HT-29 (cell line): ENCODE data around the gene SEPTIN1. TPM values are rescaled to one million over a fixed set of nuclear protein-coding genes. Genes with fewer than 3 reads are reported as not detected.

Experiments
- DNase-seq: peaks from one replicate; pipeline ENCODE4 v3.0.0-alpha.2; 2015; ENCODE audit warnings: low spot score
- total RNA-seq: library from RNA; depleted of rRNA; stranded (reverse); fragments of >200 nt; shearing (Covaris generic); gene quantifications from 2 replicates; pipeline ENCODE4 v1.2.3, GENCODE V29; 2014

Gene SEPTIN1
- total RNA-seq, 1 experiment from 2014 or later: not detected

DNA sequence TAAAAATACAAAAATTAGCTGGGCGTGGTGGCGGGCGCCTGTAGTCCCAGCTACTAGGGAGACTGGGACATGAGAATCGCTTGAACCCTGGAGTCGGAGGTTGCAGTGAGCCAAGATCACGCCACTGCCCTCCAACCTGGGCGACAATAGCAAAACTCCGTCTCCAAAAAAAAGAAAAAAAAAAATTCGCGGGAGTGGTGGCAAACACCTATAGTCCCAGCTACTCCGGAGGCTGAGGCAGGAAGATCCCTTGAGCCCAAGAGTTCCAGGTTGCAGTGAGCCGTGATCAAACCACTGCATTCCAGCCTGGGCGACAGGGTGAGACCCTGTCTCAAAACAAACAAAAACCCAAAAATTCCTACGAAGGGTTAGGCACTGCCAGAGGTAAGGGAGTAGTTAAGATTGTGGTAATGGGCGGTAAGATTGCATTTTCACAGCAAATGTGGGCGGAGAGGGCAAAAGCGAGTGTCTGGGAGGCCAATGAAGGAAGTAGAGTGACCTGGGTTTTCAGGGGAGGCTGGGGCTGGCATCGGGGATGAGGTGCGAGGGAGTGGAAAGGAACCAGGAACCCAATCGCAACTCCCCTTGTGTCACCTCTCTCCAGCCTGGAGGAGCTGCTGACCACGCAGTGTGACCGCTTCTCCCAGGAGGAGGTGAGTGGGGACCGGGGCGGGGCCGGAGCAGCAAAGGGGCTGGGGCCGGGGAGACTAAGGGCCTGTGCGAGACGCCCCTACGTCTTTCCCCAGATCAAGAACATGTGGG, 5.1 kb downstream of the SEPTIN1 start:
- no peak for DNase-seq

GRCh38 chr16:30376461-30376902, 5.9 kb downstream of the SEPTIN1 start:
- DNase-seq: no peak

DNA sequence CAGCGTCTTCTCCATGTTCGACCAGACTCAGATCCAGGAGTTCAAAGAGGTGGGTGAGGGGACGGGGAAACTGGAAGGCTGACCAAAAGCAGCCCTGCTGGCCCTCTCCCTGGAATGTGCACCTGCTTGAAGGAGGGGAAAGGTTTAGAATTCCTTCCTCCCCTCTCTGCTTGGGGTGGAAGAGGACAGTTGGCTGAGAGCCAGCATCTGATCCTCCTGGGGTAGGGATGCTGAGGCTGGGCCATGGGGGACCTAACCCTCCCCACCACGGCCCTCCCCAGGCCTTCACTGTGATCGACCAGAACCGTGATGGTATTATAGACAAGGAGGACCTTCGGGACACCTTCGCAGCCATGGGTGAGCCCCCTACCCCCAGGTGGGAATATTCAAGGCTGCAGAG, 6.5 kb downstream of the SEPTIN1 start:
- no peak for DNase-seq

DNA sequence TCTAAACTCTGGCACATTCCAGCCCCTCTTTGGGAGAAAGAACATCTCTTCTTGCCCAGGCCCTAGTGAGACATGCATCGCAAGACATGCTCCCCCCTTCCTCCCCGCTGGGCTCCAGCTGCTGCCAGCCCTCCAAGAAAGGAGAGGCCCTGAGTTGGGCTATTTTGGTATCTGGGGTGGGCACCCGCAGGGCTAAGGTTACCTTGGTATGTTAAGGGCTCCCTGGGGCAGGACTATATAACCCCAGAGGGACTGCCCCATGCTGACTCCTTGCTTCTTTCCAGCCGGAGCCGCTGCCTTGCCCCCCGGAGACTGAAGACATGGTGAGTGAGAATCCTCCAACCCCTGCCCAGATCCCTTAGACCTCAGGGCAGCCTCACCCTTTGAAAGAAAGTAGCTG, 7.8 kb downstream of the SEPTIN1 start, which contains the start of gene MYL11:
Gene MYL11, plus strand, starts transcription at position 265 of the 400 bp plus-strand sequence. Its CDS starts 56 bp downstream, at position 321.
- DNase-seq: no peak

DNA sequence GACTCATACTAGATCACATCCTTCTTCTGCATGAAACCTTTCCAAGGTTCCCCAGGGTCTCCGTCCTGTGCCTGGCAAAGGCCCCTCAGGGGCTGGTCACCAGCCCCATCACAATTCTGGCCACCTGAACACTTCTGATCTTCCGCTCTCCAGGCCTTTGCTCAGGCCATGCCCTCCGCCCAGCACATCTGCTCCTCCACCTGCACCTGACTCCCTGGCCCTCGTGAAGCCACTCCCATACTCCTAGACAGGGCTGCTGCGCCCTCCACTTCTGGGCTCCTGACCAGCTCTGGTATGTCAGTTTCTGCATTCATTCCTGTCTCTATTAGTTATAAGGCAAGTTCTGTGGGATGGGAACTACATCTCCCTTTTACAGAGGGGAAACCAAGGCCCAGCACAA, 9.6 kb downstream of the SEPTIN1 start:
- no peak for DNase-seq

GRCh38 chr16:30372038-30372712, 10.2 kb downstream of the SEPTIN1 start:
- no peak for DNase-seq

DNA sequence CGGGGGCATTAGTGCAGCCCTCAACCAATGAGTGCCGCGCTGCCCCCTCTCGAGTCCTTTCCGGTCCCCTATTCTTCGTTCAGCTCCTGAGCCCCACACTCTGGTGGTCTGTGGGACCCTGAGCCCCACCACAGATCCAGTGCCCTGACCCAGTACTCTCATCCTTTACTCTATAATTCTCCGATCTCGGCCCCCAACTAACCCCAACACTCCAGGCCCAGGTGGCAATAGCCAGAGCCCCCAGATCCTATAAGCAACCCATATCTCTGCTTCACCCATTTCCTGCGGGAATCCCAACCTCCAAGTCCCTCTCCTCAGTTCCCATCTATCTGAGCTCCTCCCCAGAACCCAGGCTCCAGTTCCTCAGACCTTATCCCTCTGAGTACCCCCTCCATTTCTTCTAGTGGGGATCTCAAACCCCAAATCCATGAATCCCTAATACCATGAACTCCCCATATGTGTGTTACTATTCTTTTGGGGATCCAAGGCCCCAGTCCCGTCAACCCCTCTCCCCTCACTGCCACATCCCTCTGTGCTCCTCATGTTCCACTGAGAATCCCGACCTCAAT, 11.0 kb downstream of the SEPTIN1 start:
- DNase-seq: no peak

GRCh38 chr16:30370456-30371247, 11.7 kb downstream of the SEPTIN1 start, which contains the start of gene TBC1D10B:
TBC1D10B (minus strand) TSS chr16:30370494; CDS start chr16:30370183, 311 bp downstream.
- peak; percentile 99 for DNase-seq

DNA sequence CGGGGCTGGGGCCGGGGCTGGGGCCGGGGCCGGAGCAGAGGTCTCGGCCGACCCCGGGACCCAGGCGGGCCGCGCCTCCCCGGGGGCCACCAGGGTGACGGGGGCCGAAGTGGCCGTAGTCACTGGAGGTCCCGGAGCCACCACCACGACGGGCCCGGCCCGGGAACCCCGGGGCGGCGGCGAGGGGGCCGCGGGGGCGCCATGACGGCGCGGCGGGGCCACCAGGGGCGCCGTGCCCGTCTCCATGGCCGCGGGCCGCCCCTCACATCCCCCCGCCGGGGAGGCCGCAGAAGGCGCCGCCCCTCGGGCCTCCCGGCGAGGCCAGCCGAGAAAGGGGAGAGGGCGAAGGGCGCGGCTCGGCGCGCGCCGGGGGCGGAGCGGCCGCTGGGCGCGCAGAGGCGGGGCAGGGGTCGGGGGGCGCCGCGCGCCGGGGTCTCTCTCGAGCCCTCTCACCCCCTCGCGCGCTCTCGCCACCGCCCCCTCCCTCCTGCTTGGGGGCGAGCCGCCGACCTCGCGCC, 12.4 kb downstream of the SEPTIN1 start:
- DNase-seq: no peak

- no peak for DNase-seq
Observed at GRCh38 chr16:30369091-30369937, 13.0 kb downstream of the SEPTIN1 start.

- peak; percentile 21 for DNase-seq
Observed at GRCh38 chr16:30368792-30369090, 13.6 kb downstream of the SEPTIN1 start.

GRCh38 chr16:30368122-30368791, 14.1 kb downstream of the SEPTIN1 start:
- DNase-seq: peak; percentile 36

GRCh38 chr16:30367349-30368009, 14.9 kb downstream of the SEPTIN1 start:
- peak; percentile 46 for DNase-seq

- DNase-seq: no peak
Observed at GRCh38 chr16:30366511-30366910, 15.8 kb downstream of the SEPTIN1 start.

- no peak for DNase-seq
Observed at GRCh38 chr16:30365200-30365599, 17.2 kb downstream of the SEPTIN1 start.

- no peak for DNase-seq
Observed at GRCh38 chr16:30361180-30361579, 21.2 kb downstream of the SEPTIN1 start.

DNA sequence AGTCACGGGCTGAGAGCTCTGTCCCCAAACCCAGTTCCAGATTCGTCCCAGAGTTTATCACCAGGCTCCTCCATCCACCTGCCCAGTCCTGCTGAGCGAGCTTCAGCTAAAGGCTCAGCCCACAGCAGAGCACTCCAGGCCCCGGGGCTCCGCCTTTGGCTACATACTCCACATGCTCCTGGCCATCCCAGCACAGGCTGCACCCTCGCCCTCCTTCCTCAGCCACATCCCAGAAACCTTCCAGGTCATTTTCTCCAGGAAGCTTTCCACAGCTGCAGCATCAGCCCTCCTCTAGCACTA, 22.5 kb downstream of the SEPTIN1 start:
- no peak for DNase-seq

DNA sequence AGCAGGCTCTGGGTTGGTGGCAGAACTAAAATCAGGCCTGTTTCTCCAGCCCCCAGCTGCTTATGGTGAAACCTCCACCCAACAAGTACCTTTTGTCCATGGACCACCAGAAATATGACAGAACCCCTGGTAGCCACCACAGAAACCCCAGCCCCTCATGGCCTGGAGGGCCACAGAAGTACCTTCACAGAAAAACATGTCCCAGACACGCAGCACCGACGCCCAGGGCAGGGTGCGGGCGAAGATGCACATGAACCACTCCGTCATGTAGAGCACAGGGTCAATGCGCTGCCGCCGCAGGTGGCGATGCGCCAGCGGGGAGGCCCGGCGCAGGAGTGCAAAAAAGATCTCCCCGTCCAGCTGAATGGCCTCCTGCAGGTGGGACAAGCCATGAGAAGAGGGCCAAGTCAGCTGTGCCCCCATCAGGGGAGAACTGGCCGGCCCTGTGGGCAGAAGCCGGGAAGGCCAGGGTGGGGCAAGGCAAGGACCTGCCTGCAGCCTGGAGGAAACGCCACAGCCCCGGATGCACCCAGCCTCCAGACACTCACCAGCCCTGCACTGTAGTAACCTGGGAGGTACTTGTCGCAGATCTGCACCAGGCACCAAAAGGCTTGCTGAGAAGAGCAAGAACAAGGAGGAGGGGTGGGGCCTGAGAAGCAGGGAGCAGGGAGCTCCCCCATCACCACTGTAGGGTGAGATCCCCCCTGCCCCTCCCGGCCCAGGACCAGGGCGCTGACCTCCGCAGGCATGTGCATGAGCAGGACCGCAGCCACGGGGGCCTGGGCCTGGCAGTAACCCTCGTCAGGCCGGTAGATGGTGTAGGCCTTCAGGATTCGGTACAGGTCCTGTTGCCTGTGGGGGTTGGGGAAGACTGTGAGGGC, 23.1 kb downstream of the SEPTIN1 start:
- DNase-seq: no peak

DNA sequence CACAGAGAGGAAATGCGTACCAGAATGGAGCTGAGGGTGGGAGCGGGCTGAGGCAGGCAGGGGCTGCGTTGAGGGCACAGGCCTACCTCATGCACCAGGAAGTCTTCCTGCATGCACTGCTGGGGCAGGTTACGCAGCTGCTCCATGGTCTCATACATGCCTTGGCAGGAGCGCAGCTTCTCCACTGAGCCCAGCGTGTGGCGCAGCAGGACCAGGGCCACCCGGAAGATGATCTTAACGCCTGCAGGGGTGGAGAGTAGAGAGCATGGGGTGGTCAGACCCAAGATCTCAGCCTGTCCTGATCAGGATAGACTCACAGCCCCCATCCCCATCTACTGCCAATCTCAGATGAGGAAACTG, 23.8 kb downstream of the SEPTIN1 start:
- DNase-seq: no peak
